Lung (tissue), 12 donors: ENCODE measurements around the gene RGS7. TPM values are rescaled to one million over a fixed set of nuclear protein-coding genes. Genes with fewer than 3 reads are reported as not detected.

Experiments
- ATAC-seq: fragments of 200-7000 bp; cut with Tn5 transposase; one replicate; pipeline ENCODE4 v1.9.1; 2020; ENCODE audit warnings: moderate number of reproducible peaks; ENCODE audit not compliant: insufficient read depth, low FRiP score
- DNase-seq, 3 donors: peaks; one replicate each; pipeline ENCODE4 v3.0.0-alpha.2; 2013 to 2017
- H3K27ac ChIP-seq, 2 donors: one replicate each; pipeline ENCODE4 v1.5.1; 2013; ENCODE audit warnings: mild to moderate bottlenecking in 2 of 2, moderate library complexity in 2 of 2, control low read depth in 1 of 2, inconsistent platforms in 1 of 2, low read depth in 1 of 2, low read length in 1 of 2
- H3K27me3 ChIP-seq, 3 donors: one replicate each; pipeline ENCODE4 v1.5.1; 2013; ENCODE audit warnings: low read length in 2 of 3; ENCODE audit not compliant: control insufficient read depth in 3 of 3, insufficient read depth in 3 of 3
- H3K36me3 ChIP-seq, 4 donors: one replicate each; pipeline ENCODE4 v1.5.1; 2013; ENCODE audit warnings: low read length in 4 of 4, mild to moderate bottlenecking in 1 of 4, moderate library complexity in 1 of 4; ENCODE audit not compliant: control insufficient read depth in 4 of 4, insufficient read depth in 4 of 4
- H3K4me1 ChIP-seq, 5 donors: one replicate each; pipeline ENCODE4 v1.5.1; 2013; ENCODE audit warnings: low read length in 5 of 5, mild to moderate bottlenecking in 2 of 5, moderate library complexity in 1 of 5; ENCODE audit not compliant: control insufficient read depth in 5 of 5, insufficient read depth in 5 of 5
- H3K4me3 ChIP-seq: one replicate; pipeline ENCODE4 v1.5.1; 2013; ENCODE audit warnings: mild to moderate bottlenecking, control low read depth, moderate library complexity
- H3K9ac ChIP-seq, 2 donors: one replicate each; pipeline ENCODE4 v1.5.1; 2013; ENCODE audit warnings: low read length in 2 of 2, control low read depth in 1 of 2; ENCODE audit not compliant: insufficient read depth in 1 of 2
- H3K9me3 ChIP-seq, 4 donors: one replicate each; pipeline ENCODE4 v1.5.1; 2013; ENCODE audit warnings: low read length in 3 of 4, mild to moderate bottlenecking in 1 of 4, moderate library complexity in 1 of 4; ENCODE audit not compliant: control insufficient read depth in 4 of 4, insufficient read depth in 3 of 4
- CTCF ChIP-seq: IDR thresholded peaks from 2 replicates; pipeline ENCODE4 v1.5.1; 2012; ENCODE audit warnings: mild to moderate bottlenecking; ENCODE audit errors: control extremely low read depth, extremely low read depth
- WGBS, 2 donors: extraction: QIAGEN DNeasy Blood & Tissue Kit; methylation state at CpG; one replicate each; pipeline ENCODE4 v1.1.7; 2013; 5-methylcytosine and 5-hydroxymethylcytosine counted together
- polyA plus RNA-seq, 2 donors: library from polyadenylated mRNA; stranded (reverse); fragments of 200-250 nt; gene quantifications; one replicate each; pipeline ENCODE4 v1.2.1, GENCODE V29; 2013
- total RNA-seq, 2 donors: library from RNA; depleted of rRNA in 1 of 2; stranded (reverse); fragments of >200 nt in 1 of 2; gene quantifications; one replicate each; pipeline ENCODE4 v1.2.1, GENCODE V29; 2014 to 2021
- donor health status: control.
- donor health status: control.
- donor health status: Bipolar disorder and iron deficiency.
- donor health status: healthy.
- donor health status: DM: yes; HTN: yes; CAD: no.

RGS7 gene
- total and polyA plus RNA-seq, 4 donors = 0.06 to 0.25 (median 0.08) TPM; not detected in 1

- no peak for DNase-seq
- H3K4me1 ChIP-seq = no peaks in the 10 kb centered on the region
- peaks cover 0 to 4% (median under 1%) of the 10 kb centered on the region in 4 donors for H3K9me3 ChIP-seq
- H3K27ac ChIP-seq = no peak overlapping the region
- no peaks in the 10 kb centered on the region for H3K36me3 ChIP-seq
- H3K4me3 ChIP-seq = no peak overlapping the region
- no peak overlapping the region for H3K9ac ChIP-seq
- ATAC-seq = no peak
- no peaks in the 10 kb centered on the region for H3K27me3 ChIP-seq
- TF ChIP-seq CTCF = no peak
Measured at GRCh38 chr1:241272828-241273227, 84.2 kb downstream of the RGS7 start.

GRCh38 chr1:241271427-241271826 is 85.6 kb downstream of the RGS7 start:
- Histone ChIP-seq H3K27me3 (no peaks in the 10 kb centered on the region), H3K27ac (no peak overlapping the region), H3K9ac (no peak overlapping the region), H3K4me1 (no peaks in the 10 kb centered on the region), H3K9me3 (peaks cover 0 to 4% (median under 1%) of the 10 kb centered on the region in 4 donors), H3K36me3 (no peaks in the 10 kb centered on the region), H3K4me3 (no peak overlapping the region)
- 72 to 85% methylated on average over 1 of the region's 1 CpG for WGBS, 2 donors
- ATAC-seq (peak; percentile 55), DNase-seq (no peak)
- TF ChIP-seq CTCF = no peak

GRCh38 chr1:241270016-241270415 is 87.0 kb downstream of the RGS7 start:
- no peak overlapping the region for H3K9ac ChIP-seq
- H3K27ac ChIP-seq = no peak overlapping the region
- 86% methylated on average over 2 of the region's 2 CpGs for WGBS, 2 donors
- H3K36me3 ChIP-seq = no peaks in the 10 kb centered on the region
- TF ChIP-seq CTCF = no peak
- ATAC-seq = no peak
- no peaks in the 10 kb centered on the region for H3K27me3 ChIP-seq
- H3K4me1 ChIP-seq = no peaks in the 10 kb centered on the region
- no peak overlapping the region for H3K4me3 ChIP-seq
- H3K9me3 ChIP-seq = peaks cover 0 to 4% (median under 1%) of the 10 kb centered on the region in 4 donors
- DNase-seq = no peak

GRCh38 chr1:241269116-241269515 is 87.9 kb downstream of the RGS7 start:
- Histone ChIP-seq H3K9me3 (peaks cover 0 to 4% (median under 1%) of the 10 kb centered on the region in 4 donors), H3K36me3 (no peaks in the 10 kb centered on the region), H3K27me3 (no peaks in the 10 kb centered on the region), H3K4me3 (no peak overlapping the region), H3K27ac (no peak overlapping the region), H3K4me1 (no peaks in the 10 kb centered on the region), H3K9ac (no peak overlapping the region)
- ATAC-seq (no peak), DNase-seq (no peak)
- no peak for TF ChIP-seq CTCF
- WGBS, 2 donors = 63 to 68% methylated on average over 9 of the region's 9 CpGs
